ENCODE measurements around the gene RPS21. TPM values are rescaled to one million over a fixed set of nuclear protein-coding genes. Genes with fewer than 3 reads are reported as not detected.

Gene RPS21
- polyA plus RNA-seq (ENCODE audit: insufficient read length in 12 of 12): 1,000 to 10,000 TPM in 8 of 12 donors, 100 to 1,000 TPM in 3, not detected in 1; 692 to 1,144 (median 1,032) TPM
- long read RNA-seq, donor 1, transcript RPS21-205 (5 exons, 429 nt): minor isoform, 9 of 1,614 reads
- long read RNA-seq, donor 1, transcript RPS21-201 (6 exons, 344 nt): major isoform, 1,206 of 1,614 reads
- long read RNA-seq, donor 1, partial matches to known transcripts: 259 of 1,614 reads
- long read RNA-seq, donor 1, other reads (novel, unspliced or antisense): 136 of 1,614 reads
- long read RNA-seq, donor 2, transcript RPS21-205 (5 exons, 429 nt): minor isoform, 12 of 1,246 reads
- long read RNA-seq, donor 2, transcript RPS21-201 (6 exons, 344 nt): major isoform, 689 of 1,246 reads
- long read RNA-seq, donor 2, partial matches to known transcripts: 448 of 1,246 reads
- long read RNA-seq, donor 2, other reads (novel, unspliced or antisense): 91 of 1,246 reads
- long read RNA-seq, donor 3, transcript RPS21-205 (5 exons, 429 nt): minor isoform, 17 of 613 reads
- long read RNA-seq, donor 3, transcript RPS21-201 (6 exons, 344 nt): major isoform, 445 of 613 reads
- long read RNA-seq, donor 3, partial matches to known transcripts: 101 of 613 reads
- long read RNA-seq, donor 3, other reads (novel, unspliced or antisense): 47 of 613 reads
- long read RNA-seq, donor 4, transcript RPS21-205 (5 exons, 429 nt): minor isoform, 10 of 536 reads
- long read RNA-seq, donor 4, transcript RPS21-201 (6 exons, 344 nt): major isoform, 394 of 536 reads
- long read RNA-seq, donor 4, partial matches to known transcripts: 109 of 536 reads
- long read RNA-seq, donor 4, other reads (novel, unspliced or antisense): 21 of 536 reads
- long read RNA-seq, donor 5, transcript RPS21-205 (5 exons, 429 nt): minor isoform, 33 of 1,265 reads
- long read RNA-seq, donor 5, transcript RPS21-201 (6 exons, 344 nt): major isoform, 845 of 1,265 reads
- long read RNA-seq, donor 5, transcript RPS21-204 (4 exons, 418 nt): minor isoform, 6 of 1,265 reads
- long read RNA-seq, donor 5, partial matches to known transcripts: 282 of 1,265 reads
- long read RNA-seq, donor 5, other reads (novel, unspliced or antisense): 95 of 1,265 reads
- long read RNA-seq, donor 6, transcript RPS21-205 (5 exons, 429 nt): minor isoform, 8 of 715 reads
- long read RNA-seq, donor 6, transcript RPS21-201 (6 exons, 344 nt): major isoform, 496 of 715 reads
- long read RNA-seq, donor 6, partial matches to known transcripts: 159 of 715 reads
- long read RNA-seq, donor 6, other reads (novel, unspliced or antisense): 49 of 715 reads
- long read RNA-seq, donor 7, transcript RPS21-201 (6 exons, 344 nt): major isoform, 444 of 629 reads
- long read RNA-seq, donor 7, transcript RPS21-205 (5 exons, 429 nt): minor isoform, 14 of 629 reads
- long read RNA-seq, donor 7, partial matches to known transcripts: 118 of 629 reads
- long read RNA-seq, donor 7, other reads (novel, unspliced or antisense): 52 of 629 reads
- long read RNA-seq, donor 8, transcript RPS21-201 (6 exons, 344 nt): major isoform, 897 of 1,301 reads
- long read RNA-seq, donor 8, transcript RPS21-205 (5 exons, 429 nt): minor isoform, 47 of 1,301 reads
- long read RNA-seq, donor 8, partial matches to known transcripts: 241 of 1,301 reads
- long read RNA-seq, donor 8, other reads (novel, unspliced or antisense): 111 of 1,301 reads
- long read RNA-seq, donor 9, transcript RPS21-201 (6 exons, 344 nt): major isoform, 657 of 1,011 reads
- long read RNA-seq, donor 9, transcript RPS21-205 (5 exons, 429 nt): minor isoform, 18 of 1,011 reads
- long read RNA-seq, donor 9, partial matches to known transcripts: 283 of 1,011 reads
- long read RNA-seq, donor 9, other reads (novel, unspliced or antisense): 45 of 1,011 reads
- long read RNA-seq, donor 10, transcript RPS21-204 (4 exons, 418 nt): minor isoform, 5 of 1,114 reads
- long read RNA-seq, donor 10, transcript RPS21-201 (6 exons, 344 nt): major isoform, 782 of 1,114 reads
- long read RNA-seq, donor 10, transcript RPS21-205 (5 exons, 429 nt): minor isoform, 36 of 1,114 reads
- long read RNA-seq, donor 10, partial matches to known transcripts: 207 of 1,114 reads
- long read RNA-seq, donor 10, other reads (novel, unspliced or antisense): 84 of 1,114 reads
- long read RNA-seq, donor 11, transcript RPS21-205 (5 exons, 429 nt): minor isoform, 43 of 1,556 reads
- long read RNA-seq, donor 11, transcript RPS21-201 (6 exons, 344 nt): major isoform, 1,112 of 1,556 reads
- long read RNA-seq, donor 11, partial matches to known transcripts: 263 of 1,556 reads
- long read RNA-seq, donor 11, other reads (novel, unspliced or antisense): 133 of 1,556 reads

DNA sequence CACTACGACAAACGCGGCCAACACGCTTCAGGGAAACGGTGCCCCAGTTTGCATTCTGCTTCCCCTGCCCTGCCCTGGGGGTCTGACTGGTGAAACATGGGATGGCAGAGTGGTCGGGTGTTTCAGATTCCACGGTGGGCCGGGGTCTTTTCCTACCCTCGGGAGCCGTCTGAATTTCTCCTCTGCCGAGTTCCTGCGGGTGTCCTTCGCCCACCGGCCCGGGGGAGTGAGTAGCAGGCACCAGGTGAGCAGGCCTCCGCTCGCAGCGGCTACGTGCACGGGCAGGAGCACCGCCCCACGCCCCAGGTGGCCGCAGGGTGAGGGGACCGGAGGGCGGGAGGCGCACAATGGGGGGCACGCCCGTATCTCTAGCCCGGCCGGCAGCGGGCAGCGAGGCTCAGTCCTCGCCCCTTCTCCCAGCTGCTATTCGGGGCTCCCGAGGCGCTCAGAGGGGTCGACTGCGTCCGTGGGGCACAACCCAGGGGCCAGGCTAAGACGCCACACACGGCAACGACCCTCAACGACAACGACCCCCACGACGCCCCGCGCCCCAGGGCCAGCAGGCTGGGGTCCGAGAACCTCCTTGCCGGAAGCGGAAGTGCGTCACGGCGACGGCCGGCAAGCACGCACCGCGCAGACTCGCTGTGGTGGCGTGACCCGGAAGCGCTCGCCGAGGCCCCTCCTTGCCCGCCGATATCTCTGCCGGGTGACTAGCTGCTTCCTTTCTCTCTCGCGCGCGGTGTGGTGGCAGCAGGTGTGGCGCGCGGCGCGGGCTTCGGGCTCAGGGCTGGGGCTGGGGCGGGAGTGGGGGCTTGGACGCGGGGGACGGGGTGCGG lies at the start of gene RPS21:
TSS of gene RPS21 (plus strand) at position 721 of the 836 bp plus-strand sequence. CDS start 236 bp downstream, outside the sequence.
- DNase-seq: peak; percentile 93

GRCh38 chr20:62337558-62338293 lies 49.2 kb upstream of the RPS21 start:
- DNase-seq: no peak

DNA sequence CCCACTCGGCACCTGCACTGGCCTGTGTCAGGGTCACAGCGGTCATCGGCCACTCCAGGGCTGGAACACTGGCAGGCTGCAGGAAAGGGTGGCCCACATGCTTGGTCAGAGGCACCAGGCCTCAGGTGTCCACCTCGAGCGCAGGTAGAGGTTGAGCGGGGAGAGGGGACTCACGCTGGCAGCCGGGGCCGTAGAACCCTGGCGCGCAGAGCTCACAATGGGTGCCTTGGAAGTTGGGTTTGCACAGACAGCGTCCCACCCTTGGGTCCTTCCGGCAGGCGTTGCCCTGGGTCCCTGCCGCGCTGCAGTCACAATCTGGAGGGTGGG lies 48.6 kb upstream of the RPS21 start:
- no peak for DNase-seq

DNA sequence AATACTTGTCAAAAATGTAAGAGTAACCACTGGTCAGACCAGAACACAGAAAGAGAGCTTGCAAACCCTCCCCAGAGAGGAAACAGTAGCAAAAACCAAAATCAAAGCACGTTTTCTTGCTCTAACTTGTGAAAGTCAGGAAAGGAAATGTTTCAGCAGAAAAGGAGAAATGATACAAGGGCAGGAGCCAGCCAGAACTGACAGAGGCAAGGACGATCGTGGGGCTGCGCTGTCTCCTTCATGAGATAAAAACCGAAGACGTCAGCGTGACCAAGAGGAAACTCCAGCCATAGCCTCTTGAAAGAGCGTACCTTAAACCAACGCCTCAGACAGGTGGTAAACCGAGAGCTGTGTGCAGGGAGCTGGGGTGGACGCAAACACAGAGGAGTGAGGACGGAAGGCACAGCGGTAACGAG lies 47.2 kb upstream of the RPS21 start:
- DNase-seq: no peak

DNA sequence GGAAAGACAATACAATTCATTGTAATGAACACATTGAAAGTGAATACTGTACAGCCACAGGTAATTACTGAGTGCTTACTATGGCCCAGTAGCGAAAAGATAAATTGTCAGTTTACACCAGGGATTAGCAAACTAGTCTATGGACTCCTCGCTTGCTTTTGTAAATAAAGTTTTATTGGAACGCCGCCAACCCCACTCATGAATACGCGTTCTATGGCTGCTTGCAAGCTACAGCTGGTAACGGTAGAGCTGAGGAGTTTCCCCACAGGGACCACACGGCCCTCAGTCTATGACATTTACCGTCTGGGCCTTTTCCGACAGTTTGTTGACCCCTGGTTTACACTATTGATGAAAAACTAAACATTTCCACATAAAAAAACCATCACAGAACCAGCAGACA lies 44.0 kb upstream of the RPS21 start:
- no peak for DNase-seq

DNA sequence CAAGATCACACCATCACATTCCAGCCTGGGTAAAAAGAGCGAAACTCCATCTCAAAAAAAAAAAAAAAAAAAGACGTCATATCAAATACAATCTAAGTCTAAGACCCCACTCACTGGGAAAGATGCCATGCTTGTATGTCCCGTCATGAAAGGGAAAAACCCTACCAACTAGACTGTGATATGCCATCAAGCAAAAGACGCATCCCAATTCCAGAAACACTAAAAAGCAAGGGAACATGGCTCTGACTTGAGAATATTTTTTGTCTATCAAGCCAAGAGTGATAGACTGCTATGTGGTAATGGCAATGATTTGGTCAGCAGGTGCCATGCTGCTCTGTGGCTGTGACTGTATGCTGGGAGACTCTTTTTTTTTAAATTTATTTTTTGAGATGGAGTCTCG lies 42.8 kb upstream of the RPS21 start:
- no peak for DNase-seq

- DNase-seq: no peak
These were observed 42.1 kb upstream of the RPS21 start for GRCh38 chr20:62344782-62345181.

DNA sequence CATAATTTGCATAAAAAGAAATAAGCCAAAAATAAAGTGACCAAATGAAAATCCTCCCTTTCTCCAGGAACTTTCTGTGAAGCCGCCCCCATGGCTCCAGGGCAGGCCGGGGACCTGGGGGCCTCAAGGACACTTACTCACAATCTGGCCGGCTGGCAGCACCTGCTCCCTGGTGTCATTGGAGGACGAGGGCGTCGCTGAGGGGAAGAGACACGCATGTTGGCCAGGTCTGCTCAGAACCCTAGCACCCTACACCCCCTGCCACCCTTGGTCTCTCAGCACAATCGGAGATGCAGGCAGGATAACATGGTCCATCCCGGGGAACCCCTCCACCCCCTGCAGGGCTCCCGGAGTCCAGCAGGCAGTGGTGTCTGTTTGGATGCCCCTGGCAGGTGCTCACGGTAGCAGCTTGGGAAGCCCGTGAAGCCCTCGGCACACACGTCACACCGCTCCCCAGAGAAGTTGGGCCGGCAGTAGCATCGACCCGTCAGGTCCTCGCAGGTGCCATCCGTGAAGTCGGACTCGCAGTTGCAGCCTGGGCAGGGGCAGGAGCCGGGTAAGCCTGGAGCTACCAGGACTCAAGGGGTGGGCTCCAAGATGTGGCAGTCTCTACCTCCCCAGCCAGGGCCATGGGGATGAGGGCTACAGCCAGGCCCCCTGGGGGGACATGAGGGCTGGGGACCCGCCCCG lies 41.1 kb upstream of the RPS21 start:
- no peak for DNase-seq

GRCh38 chr20:62346398-62347150 lies 40.3 kb upstream of the RPS21 start:
- no peak for DNase-seq

DNA sequence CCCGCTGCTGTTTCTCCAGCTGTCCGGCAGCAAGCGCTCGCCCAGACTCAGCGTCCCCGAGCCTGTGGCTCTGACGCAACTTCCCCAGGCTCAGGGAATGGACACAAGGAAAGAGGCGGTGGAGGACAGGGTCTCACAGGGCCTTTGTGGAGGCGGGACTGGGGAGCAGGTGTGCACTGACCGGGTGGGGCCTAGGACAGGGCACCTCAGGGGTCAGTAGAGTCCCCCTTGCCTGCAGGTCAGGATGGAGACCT lies 39.8 kb upstream of the RPS21 start:
- no peak for DNase-seq

GRCh38 chr20:62347445-62347844 lies 39.5 kb upstream of the RPS21 start:
- no peak for DNase-seq

DNA sequence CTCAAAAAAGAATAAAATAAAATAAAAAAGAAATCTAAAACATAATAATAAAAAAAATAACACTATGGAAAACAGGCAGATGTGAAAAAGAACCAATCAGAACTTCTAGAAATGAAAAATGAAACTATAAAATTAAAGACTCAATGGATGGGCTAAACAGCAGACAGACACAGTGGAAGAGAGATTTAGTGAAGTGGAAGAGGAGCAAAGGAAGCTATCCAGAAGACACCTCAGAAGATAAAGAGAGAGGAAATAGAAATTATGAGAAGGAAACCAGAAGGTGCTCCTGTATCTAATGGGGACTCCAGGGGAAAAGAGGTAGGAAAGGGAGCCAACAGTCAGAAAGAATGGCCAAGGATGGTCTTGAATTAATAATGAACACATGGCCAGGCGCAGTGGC lies 38.3 kb upstream of the RPS21 start:
- DNase-seq: no peak

GRCh38 chr20:62349556-62350097 lies 37.3 kb upstream of the RPS21 start:
- DNase-seq: no peak

DNA sequence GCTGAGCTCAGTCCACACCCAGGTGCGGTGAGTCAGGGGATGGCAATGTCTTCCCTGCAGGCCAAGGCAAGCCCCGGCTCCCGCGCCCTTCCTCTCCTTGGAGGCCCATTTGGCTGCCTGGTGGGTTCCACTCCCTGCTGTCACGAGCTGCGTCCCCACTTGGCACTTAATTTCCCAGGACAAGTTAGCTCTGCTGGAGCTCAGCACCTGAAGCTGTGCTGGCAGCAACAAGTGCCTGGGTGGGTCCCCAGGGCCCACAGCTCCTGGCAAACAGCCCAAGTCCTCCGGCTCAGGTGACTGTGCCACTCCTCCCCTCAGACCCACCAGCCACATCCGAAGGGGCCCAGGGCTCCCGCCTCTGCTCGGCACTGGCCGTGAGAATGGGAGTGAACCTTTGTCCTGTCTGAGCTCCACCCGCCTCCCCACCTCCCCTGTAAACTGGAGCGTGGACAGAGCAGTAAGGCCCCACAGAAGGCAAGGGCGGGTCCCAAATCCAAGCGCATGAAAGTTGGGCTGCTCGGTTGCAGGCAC lies 36.7 kb upstream of the RPS21 start:
- DNase-seq: no peak

DNA sequence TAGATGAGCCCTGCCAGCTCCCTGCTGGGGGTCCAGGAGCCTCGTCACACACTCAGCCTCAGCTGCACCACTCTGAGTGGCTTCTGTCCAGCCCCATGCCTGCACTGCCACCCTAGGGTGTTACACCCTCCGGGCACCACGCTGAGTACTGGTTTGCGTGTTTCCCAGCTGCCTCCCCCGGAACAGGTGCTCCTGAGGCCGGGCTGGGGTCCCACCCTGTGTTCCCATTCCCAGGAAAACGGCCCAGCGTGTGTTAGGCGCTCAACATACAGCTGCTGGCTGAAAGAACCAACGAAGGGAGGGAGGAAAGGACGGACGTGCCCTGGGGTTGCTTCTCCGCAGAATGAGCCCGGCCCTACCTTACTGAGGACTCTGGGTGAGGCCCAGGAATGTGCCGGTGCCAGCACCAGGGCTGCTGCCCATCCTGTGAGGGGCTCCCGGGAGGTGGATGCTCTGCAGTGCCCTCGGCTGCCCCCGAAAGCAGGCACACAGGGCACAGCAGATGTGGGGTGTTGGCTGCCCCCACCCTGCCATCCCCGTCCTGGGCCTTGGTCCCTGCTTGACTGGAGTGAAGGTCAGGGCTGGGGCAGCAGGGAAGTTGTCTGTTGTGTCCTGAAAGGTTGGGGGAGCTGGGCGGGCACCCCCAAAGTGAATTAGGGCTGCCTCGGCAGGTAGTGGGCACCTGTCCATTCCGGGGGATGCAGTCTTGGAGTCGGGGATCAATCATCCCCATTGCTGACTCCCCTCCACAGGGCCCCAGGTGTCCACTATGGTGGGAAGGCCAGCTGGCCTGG lies 36.1 kb upstream of the RPS21 start:
- no peak for DNase-seq

All from muscle of arm (tissue), 14 donors.